Upper lobe of left lung (tissue), 6 donors: ENCODE data around the gene ERRFI1. TPM values are rescaled to one million over a fixed set of nuclear protein-coding genes. Genes with fewer than 3 reads are reported as not detected.
"Not testable (repeated sequence)": the region's sequence is repeated elsewhere in the genome, so short reads cannot be mapped to it uniquely, and the experiment has no call there.

Experiments
- ATAC-seq, 2 donors: fragments of 200-7000 bp; cut with Tn5 transposase; one replicate each; pipeline ENCODE4 v1.9.1; 2022; ENCODE audit warnings: mild to moderate bottlenecking in 2 of 2, moderate library complexity in 2 of 2; ENCODE audit not compliant: low FRiP score in 2 of 2
- DNase-seq, 2 donors: peaks; one replicate each; pipeline ENCODE4 v3.0.0-alpha.2; 2019 to 2020
- H3K27ac ChIP-seq, 4 donors: fragments of 200-600 bp; sonication (generic); one replicate each; pipeline ENCODE4 v1.5.1; 2016 to 2019
- H3K27me3 ChIP-seq, 4 donors: fragments of 200-600 bp; sonication (generic); one replicate each; pipeline ENCODE4 v1.5.1; 2017 to 2019
- H3K36me3 ChIP-seq, 4 donors: fragments of 200-600 bp; sonication (generic); one replicate each; pipeline ENCODE4 v1.5.1; 2016 to 2019
- H3K4me1 ChIP-seq, 4 donors: fragments of 200-600 bp; sonication (generic); one replicate each; pipeline ENCODE4 v1.5.1; 2018 to 2019
- H3K4me3 ChIP-seq, 4 donors: fragments of 200-600 bp; sonication (generic); one replicate each; pipeline ENCODE4 v1.5.1; 2017 to 2019; ENCODE audit warnings: mild to moderate bottlenecking in 2 of 4, moderate library complexity in 1 of 4
- H3K9me3 ChIP-seq, 4 donors: fragments of 200-600 bp; sonication (generic); one replicate each; pipeline ENCODE4 v1.5.1; 2018 to 2019
- CTCF ChIP-seq, 6 experiments: fragments of 450-650 bp in 4 of 6; fragments of 200-600 bp in 2 of 6; sonication (generic) in 2 of 6; IDR thresholded peaks; one replicate each; pipeline ENCODE4 v1.5.1; 2016 to 2019; ENCODE audit warnings: antibody characterized with exemption in 6 of 6
- EP300 ChIP-seq, 4 donors: sonication (generic); formaldehyde crosslinking; IDR thresholded peaks; one replicate each; pipeline ENCODE4 v1.5.1; 2017; ENCODE audit warnings: antibody characterized with exemption in 4 of 4, control low read depth in 2 of 4
- POLR2A ChIP-seq, 4 donors: fragments of 450-650 bp; IDR thresholded peaks; one replicate each; pipeline ENCODE4 v1.5.1; 2016 to 2017; ENCODE audit warnings: antibody characterized with exemption in 4 of 4, mild to moderate bottlenecking in 2 of 4
- POLR2AphosphoS5 ChIP-seq, 2 donors: sonication (generic); formaldehyde crosslinking; IDR thresholded peaks; one replicate each; pipeline ENCODE4 v1.5.1; 2017; ENCODE audit warnings: antibody characterized with exemption in 2 of 2
- WGBS, 2 donors: methylation state at CpG; one replicate each; pipeline ENCODE4 v1.1.5; 2017 to 2018; 5-methylcytosine and 5-hydroxymethylcytosine counted together
- total RNA-seq, 6 donors: library from RNA; depleted of rRNA in 4 of 6; stranded (reverse); fragments of >200 nt in 4 of 6; gene quantifications; one replicate each; pipeline versions ENCODE4 v1.1.0 to v1.2.1, GENCODE V29; 2016 to 2021
- donor health status: DM: no; HTN: no; CAD: no; lungs with moderate emphysema.
- donor health status: DM: no; HTN: yes; CAD: no; lungs with severe emphysema.

Gene ERRFI1
- total RNA-seq, 6 donors from 2014 or later: 30.4 to 164 (median 84.6) TPM

- Histone ChIP-seq H3K4me3 (no peak overlapping the region), H3K36me3 (no peaks in the 10 kb centered on the region), H3K4me1 (peaks cover 0 to 27% (median 12%) of the 10 kb centered on the region in 4 donors), H3K27me3 (no peaks in the 10 kb centered on the region), H3K9me3 (no peaks in the 10 kb centered on the region), H3K27ac (peak overlapping the region; percentile 21 to 74 (median 59))
- ATAC-seq (peak; percentile 89), DNase-seq (peak in 1 of 2 donors; percentile 63)
- TF ChIP-seq POLR2AphosphoS5 (IDR thresholded peaks at IDR 0.05) (peak; percentile 52 to 84), EP300 (IDR thresholded peaks at IDR 0.05) (peak in 2 of 4 donors; percentile 50 to 89), POLR2A (IDR thresholded peaks at IDR 0.05) (no peak), CTCF (IDR thresholded peaks at IDR 0.05) (no peak)
These were observed 35.1 kb upstream of the ERRFI1 start for GRCh38 chr1:8061210-8061609.

- peak; percentile 26 to 71 for ATAC-seq
- Histone ChIP-seq H3K27ac (peak overlapping the region; percentile 12 to 66 (median 44)), H3K27me3 (no peaks in the 10 kb centered on the region), H3K9me3 (no peaks in the 10 kb centered on the region), H3K4me3 (no peak overlapping the region), H3K36me3 (no peaks in the 10 kb centered on the region), H3K4me1 (peaks cover 0 to 27% (median 12%) of the 10 kb centered on the region in 4 donors)
- 45 to 70% methylated on average over 6 of the region's 6 CpGs for WGBS, 2 donors
- DNase-seq: peak in 1 of 2 donors; percentile 63
- no peak for TF ChIP-seq CTCF (IDR thresholded peaks at IDR 0.05)
These were observed 33.1 kb upstream of the ERRFI1 start for GRCh38 chr1:8059161-8059622.

GRCh38 chr1:8057779-8058178, 31.7 kb upstream of the ERRFI1 start:
- H3K4me1 ChIP-seq: peaks cover 0 to 27% (median 12%) of the 10 kb centered on the region in 4 donors
- not testable (repeated sequence) for ATAC-seq, H3K36me3 ChIP-seq, H3K4me3 ChIP-seq, H3K9me3 ChIP-seq, H3K27me3 ChIP-seq
- 74 to 75% methylated on average over 7 of the region's 7 CpGs for WGBS, 2 donors
- peak in 1 of 2 donors; percentile 40 for DNase-seq
- peak overlapping the region in 3 of 4 donors; percentile 32 to 37 (median 37) for H3K27ac ChIP-seq

- no peak for ATAC-seq
- Histone ChIP-seq H3K27ac (no peak overlapping the region), H3K9me3 (no peaks in the 10 kb centered on the region), H3K4me1 (peaks cover 0 to 19% (median 6%) of the 10 kb centered on the region in 4 donors), H3K4me3 (no peak overlapping the region), H3K27me3 (no peaks in the 10 kb centered on the region), H3K36me3 (no peaks in the 10 kb centered on the region)
- DNase-seq: no peak
- 72 to 80% methylated on average over 4 of the region's 4 CpGs for WGBS, 2 donors
- TF ChIP-seq CTCF (IDR thresholded peaks at IDR 0.05) (no peak), POLR2AphosphoS5 (IDR thresholded peaks at IDR 0.05) (no peak), EP300 (IDR thresholded peaks at IDR 0.05) (no peak), POLR2A (IDR thresholded peaks at IDR 0.05) (no peak)
These were observed 29.9 kb upstream of the ERRFI1 start for GRCh38 chr1:8055973-8056372.

- no peak for DNase-seq
- no peak overlapping the region for H3K27ac ChIP-seq
These were observed 27.9 kb upstream of the ERRFI1 start for GRCh38 chr1:8053878-8054567.

GRCh38 chr1:8051650-8052049, 25.5 kb upstream of the ERRFI1 start:
- no peaks in the 10 kb centered on the region for H3K27me3 ChIP-seq
- H3K9me3 ChIP-seq: no peaks in the 10 kb centered on the region
- WGBS, 2 donors: 93 to 95% methylated on average over 4 of the region's 4 CpGs
- no peak overlapping the region for H3K27ac ChIP-seq
- no peak for DNase-seq
- no peak overlapping the region for H3K4me3 ChIP-seq
- H3K36me3 ChIP-seq: no peaks in the 10 kb centered on the region
- ATAC-seq: no peak
- H3K4me1 ChIP-seq: peaks cover 7 to 14% (median 12%) of the 10 kb centered on the region in 4 donors
- no peak for TF ChIP-seq CTCF (IDR thresholded peaks at IDR 0.05)
- TF ChIP-seq POLR2A (IDR thresholded peaks at IDR 0.05): no peak
- TF ChIP-seq POLR2AphosphoS5 (IDR thresholded peaks at IDR 0.05): no peak
- TF ChIP-seq EP300 (IDR thresholded peaks at IDR 0.05): no peak

More at GRCh38 chr1:8053878-8054567, 27.9 kb upstream of the ERRFI1 start:
- H3K4me1 ChIP-seq: peaks cover 0 to 11% (median 4%) of the 10 kb centered on the region in 4 donors
- no peaks in the 10 kb centered on the region for H3K36me3 ChIP-seq
- TF ChIP-seq EP300 (IDR thresholded peaks at IDR 0.05) (no peak), POLR2AphosphoS5 (IDR thresholded peaks at IDR 0.05) (no peak)
- H3K27me3 ChIP-seq: no peaks in the 10 kb centered on the region
- H3K4me3 ChIP-seq: no peak overlapping the region
- WGBS, 2 donors: 74 to 78% methylated on average over 5 of the region's 5 CpGs
- no peaks in the 10 kb centered on the region for H3K9me3 ChIP-seq
- no peak for ATAC-seq

GRCh38 chr1:8049229-8049628, 23.1 kb upstream of the ERRFI1 start:
- not testable (repeated sequence) for H3K27ac ChIP-seq, DNase-seq, H3K4me3 ChIP-seq, H3K27me3 ChIP-seq, H3K9me3 ChIP-seq, H3K36me3 ChIP-seq, ATAC-seq
- 92% methylated on average over 4 of the region's 4 CpGs for WGBS, 2 donors
- peaks cover 7 to 14% (median 12%) of the 10 kb centered on the region in 4 donors for H3K4me1 ChIP-seq
